Measurements from ENCODE around the gene SEPHS2. TPM values are rescaled to one million over a fixed set of nuclear protein-coding genes. Genes with fewer than 3 reads are reported as not detected.
A peak's percentile ranks its signal among the peaks of the same experiment; 100 is the strongest.

SEPHS2 gene
- total RNA-seq, 1 donor from 2014 or later: 17.4 TPM

- FAIRE-seq: no peak
- TF ChIP-seq, protein P1, sequence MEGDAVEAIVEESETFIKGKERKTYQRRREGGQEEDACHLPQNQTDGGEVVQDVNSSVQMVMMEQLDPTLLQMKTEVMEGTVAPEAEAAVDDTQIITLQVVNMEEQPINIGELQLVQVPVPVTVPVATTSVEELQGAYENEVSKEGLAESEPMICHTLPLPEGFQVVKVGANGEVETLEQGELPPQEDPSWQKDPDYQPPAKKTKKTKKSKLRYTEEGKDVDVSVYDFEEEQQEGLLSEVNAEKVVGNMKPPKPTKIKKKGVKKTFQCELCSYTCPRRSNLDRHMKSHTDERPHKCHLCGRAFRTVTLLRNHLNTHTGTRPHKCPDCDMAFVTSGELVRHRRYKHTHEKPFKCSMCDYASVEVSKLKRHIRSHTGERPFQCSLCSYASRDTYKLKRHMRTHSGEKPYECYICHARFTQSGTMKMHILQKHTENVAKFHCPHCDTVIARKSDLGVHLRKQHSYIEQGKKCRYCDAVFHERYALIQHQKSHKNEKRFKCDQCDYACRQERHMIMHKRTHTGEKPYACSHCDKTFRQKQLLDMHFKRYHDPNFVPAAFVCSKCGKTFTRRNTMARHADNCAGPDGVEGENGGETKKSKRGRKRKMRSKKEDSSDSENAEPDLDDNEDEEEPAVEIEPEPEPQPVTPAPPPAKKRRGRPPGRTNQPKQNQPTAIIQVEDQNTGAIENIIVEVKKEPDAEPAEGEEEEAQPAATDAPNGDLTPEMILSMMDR (IDR thresholded peaks at IDR 0.05; ENCODE audit: insufficient read depth, low read length, severe bottlenecking): no peak
- DNase-seq (ENCODE audit: low read depth): peak; percentile 97
- Histone ChIP-seq H3K4me3 (ENCODE audit: low read depth, low read length) (no peak overlapping the region), H3K27me3 (ENCODE audit: control insufficient read depth, insufficient read depth, low read length) (no peaks in the 10 kb centered on the region), H3K36me3 (ENCODE audit: control insufficient read depth, insufficient read depth, low read length) (no peaks in the 10 kb centered on the region)
Observed at GRCh38 chr16:30490210-30490609, 44.5 kb upstream of the SEPHS2 start.

- TF ChIP-seq, protein P1 (IDR thresholded peaks at IDR 0.05; ENCODE audit: insufficient read depth, low read length, severe bottlenecking): no peak
- DNase-seq (ENCODE audit: low read depth): peak; percentile 13
- no peak overlapping the region for H3K4me3 ChIP-seq (ENCODE audit: low read depth, low read length)
- no peak for FAIRE-seq
- no peaks in the 10 kb centered on the region for H3K36me3 ChIP-seq (ENCODE audit: control insufficient read depth, insufficient read depth, low read length)
- H3K27me3 ChIP-seq (ENCODE audit: control insufficient read depth, insufficient read depth, low read length): no peaks in the 10 kb centered on the region
Observed at GRCh38 chr16:30488764-30489605, 43.3 kb upstream of the SEPHS2 start.

GRCh38 chr16:30485818-30486436 lies 40.3 kb upstream of the SEPHS2 start:
- H3K4me3 ChIP-seq (ENCODE audit: low read depth, low read length): no peak overlapping the region
- DNase-seq (ENCODE audit: low read depth): no peak
- FAIRE-seq: no peak
- TF ChIP-seq, protein P1 (IDR thresholded peaks at IDR 0.05; ENCODE audit: insufficient read depth, low read length, severe bottlenecking): no peak
- H3K36me3 ChIP-seq (ENCODE audit: control insufficient read depth, insufficient read depth, low read length): no peaks in the 10 kb centered on the region
- no peaks in the 10 kb centered on the region for H3K27me3 ChIP-seq (ENCODE audit: control insufficient read depth, insufficient read depth, low read length)

- Histone ChIP-seq H3K4me3 (ENCODE audit: low read depth, low read length) (no peak overlapping the region), H3K27me3 (ENCODE audit: control insufficient read depth, insufficient read depth, low read length) (peaks cover 2% of the 10 kb centered on the region), H3K36me3 (ENCODE audit: control insufficient read depth, insufficient read depth, low read length) (no peaks in the 10 kb centered on the region)
- TF ChIP-seq, protein P1 (IDR thresholded peaks at IDR 0.05; ENCODE audit: insufficient read depth, low read length, severe bottlenecking): no peak
- DNase-seq (ENCODE audit: low read depth): no peak
- no peak for FAIRE-seq
Observed at GRCh38 chr16:30484887-30485286, 39.2 kb upstream of the SEPHS2 start.

DNA sequence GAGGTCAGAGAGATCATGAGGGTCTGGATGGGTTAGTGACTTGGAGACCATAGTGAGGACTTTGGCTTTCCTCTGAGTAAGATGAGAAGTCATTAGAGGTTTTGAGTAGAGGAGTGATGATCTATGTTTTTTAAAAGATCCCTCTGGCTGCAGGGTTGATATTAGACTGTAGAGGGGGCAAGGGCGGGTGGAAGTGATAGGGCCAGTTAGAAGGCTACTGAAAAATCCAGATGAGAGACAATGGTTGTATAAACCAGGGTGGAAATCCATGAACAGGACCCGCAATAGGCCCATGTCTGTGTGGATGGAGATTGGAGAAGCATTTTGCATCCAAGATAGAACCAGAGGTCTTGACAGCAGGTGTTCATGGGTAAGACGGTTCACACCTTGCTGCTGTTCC lies 36.7 kb upstream of the SEPHS2 start:
- DNase-seq (ENCODE audit: low read depth) (no peak), FAIRE-seq (no peak)
- Histone ChIP-seq H3K4me3 (ENCODE audit: low read depth, low read length) (no peak overlapping the region), H3K27me3 (ENCODE audit: control insufficient read depth, insufficient read depth, low read length) (peaks cover 2% of the 10 kb centered on the region), H3K36me3 (ENCODE audit: control insufficient read depth, insufficient read depth, low read length) (no peaks in the 10 kb centered on the region)
- TF ChIP-seq, protein P1 (IDR thresholded peaks at IDR 0.05; ENCODE audit: insufficient read depth, low read length, severe bottlenecking): peak; percentile 6

All from bronchial epithelial cell (primary cell).